ENCODE measurements around the gene TFPT.

Gene TFPT

GRCh38 chr19:54149021-54149812 is 33.8 kb upstream of the TFPT start:
- DNase-seq (ENCODE audit: low spot score) = no peak

- no peak for DNase-seq (ENCODE audit: low spot score)
Observed at GRCh38 chr19:54148158-54148557, 32.7 kb upstream of the TFPT start.

- no peak for DNase-seq (ENCODE audit: low spot score)
Observed at GRCh38 chr19:54147676-54148075, 32.2 kb upstream of the TFPT start.

GRCh38 chr19:54145541-54146158 is 30.2 kb upstream of the TFPT start:
- DNase-seq (ENCODE audit: low spot score) = no peak

GRCh38 chr19:54142166-54142780 is 26.8 kb upstream of the TFPT start:
- no peak for DNase-seq (ENCODE audit: low spot score)

GRCh38 chr19:54141356-54141755 is 25.9 kb upstream of the TFPT start:
- no peak for DNase-seq (ENCODE audit: low spot score)

GRCh38 chr19:54138489-54139256 is 23.2 kb upstream of the TFPT start:
- DNase-seq (ENCODE audit: low spot score) = no peak

GRCh38 chr19:54137699-54138488 is 22.4 kb upstream of the TFPT start, which contains the start of gene CNOT3:
TSS of gene CNOT3 (plus strand) at chr19:54137762. CDS start at chr19:54142979, 5,217 bp downstream.
- no peak for DNase-seq (ENCODE audit: low spot score)

- DNase-seq (ENCODE audit: low spot score) = peak; percentile 100
Observed at GRCh38 chr19:54136864-54137698, 21.6 kb upstream of the TFPT start.

GRCh38 chr19:54136086-54136863 is 20.8 kb upstream of the TFPT start:
- no peak for DNase-seq (ENCODE audit: low spot score)

GRCh38 chr19:54133957-54134590 is 18.6 kb upstream of the TFPT start:
- DNase-seq (ENCODE audit: low spot score) = no peak

- peak; percentile 57 for DNase-seq (ENCODE audit: low spot score)
Observed at GRCh38 chr19:54133312-54133956, 18.0 kb upstream of the TFPT start.

- no peak for DNase-seq (ENCODE audit: low spot score)
Observed at GRCh38 chr19:54129617-54129996, 14.2 kb upstream of the TFPT start.

GRCh38 chr19:54128796-54129616 is 13.5 kb upstream of the TFPT start:
- DNase-seq (ENCODE audit: low spot score) = no peak

GRCh38 chr19:54128441-54128725 is 12.9 kb upstream of the TFPT start:
- DNase-seq (ENCODE audit: low spot score) = no peak

- no peak for DNase-seq (ENCODE audit: low spot score)
Observed at GRCh38 chr19:54127688-54128440, 12.4 kb upstream of the TFPT start.

GRCh38 chr19:54125713-54126112 is 10.3 kb upstream of the TFPT start:
- DNase-seq (ENCODE audit: low spot score) = no peak

Data from hematopoietic multipotent progenitor cell treated with erythropoietin and hydrocortisone succinate and interleukin-3 and kit ligand, for 17 days (in vitro differentiated cells).